Measurements from ENCODE around the gene BRIP1.

BRIP1 gene

DNA sequence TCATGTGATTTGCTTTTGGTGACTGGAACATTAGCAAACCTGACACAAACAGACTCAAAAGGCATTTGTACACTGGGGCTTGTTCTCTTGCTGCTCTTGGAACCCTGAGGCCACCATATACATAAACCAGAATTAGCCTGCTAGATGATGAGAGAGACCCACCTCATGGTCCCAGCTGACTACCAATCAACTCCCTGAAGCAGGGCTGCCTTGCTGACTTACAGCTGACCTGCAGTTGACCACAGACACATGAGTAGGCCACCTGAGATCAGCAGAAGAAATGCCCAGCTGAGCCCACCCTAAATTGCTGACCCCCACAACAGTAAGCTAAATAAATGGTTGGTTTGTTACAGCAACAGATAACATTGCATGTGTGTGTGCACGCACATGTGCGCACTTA lies 28.7 kb downstream of the BRIP1 start:
- no peak for ATAC-seq
- TF ChIP-seq BACH2 (CRISPR knock-in tag; IDR thresholded peaks at IDR 0.05; ENCODE audit: borderline replicate concordance) (no peak), ZNF565 (CRISPR knock-in tag; conservative IDR thresholded peaks at IDR 0.05; ENCODE audit: low read depth) (no peak), ZC3H10 (CRISPR knock-in tag; IDR thresholded peaks at IDR 0.05) (no peak), POU6F1 (CRISPR knock-in tag; IDR thresholded peaks at IDR 0.05; ENCODE audit: borderline replicate concordance, low read depth) (no peak), OSR1 (CRISPR knock-in tag; IDR thresholded peaks at IDR 0.05) (no peak), ISL1 (CRISPR knock-in tag; IDR thresholded peaks at IDR 0.05) (no peak), ZFP30 (CRISPR knock-in tag; IDR thresholded peaks at IDR 0.05) (no peak)

GRCh38 chr17:61833536-61834193 lies 29.7 kb downstream of the BRIP1 start:
- TF ChIP-seq ZNF70 (CRISPR knock-in tag; IDR thresholded peaks at IDR 0.05) (no peak), ZFP3 (CRISPR knock-in tag; IDR thresholded peaks at IDR 0.05) (no peak), ZC3H10 (CRISPR knock-in tag; IDR thresholded peaks at IDR 0.05) (no peak), PPARA (CRISPR knock-in tag; IDR thresholded peaks at IDR 0.05; ENCODE audit: borderline replicate concordance) (no peak), OSR1 (CRISPR knock-in tag; IDR thresholded peaks at IDR 0.05) (no peak), BACH2 (CRISPR knock-in tag; IDR thresholded peaks at IDR 0.05; ENCODE audit: borderline replicate concordance) (no peak), CREB5 (CRISPR knock-in tag; IDR thresholded peaks at IDR 0.05; ENCODE audit: low read depth) (no peak), CSDC2 (CRISPR knock-in tag; IDR thresholded peaks at IDR 0.05) (no peak), TCF4 (CRISPR knock-in tag; IDR thresholded peaks at IDR 0.05; ENCODE audit: borderline replicate concordance) (no peak), ESRRG (CRISPR knock-in tag; IDR thresholded peaks at IDR 0.05) (no peak), RARB (CRISPR knock-in tag; IDR thresholded peaks at IDR 0.05) (no peak), ISL1 (CRISPR knock-in tag; IDR thresholded peaks at IDR 0.05) (no peak)
- ATAC-seq, result peak; percentile 58; the same call in 2 of the 3 replicates

DNA sequence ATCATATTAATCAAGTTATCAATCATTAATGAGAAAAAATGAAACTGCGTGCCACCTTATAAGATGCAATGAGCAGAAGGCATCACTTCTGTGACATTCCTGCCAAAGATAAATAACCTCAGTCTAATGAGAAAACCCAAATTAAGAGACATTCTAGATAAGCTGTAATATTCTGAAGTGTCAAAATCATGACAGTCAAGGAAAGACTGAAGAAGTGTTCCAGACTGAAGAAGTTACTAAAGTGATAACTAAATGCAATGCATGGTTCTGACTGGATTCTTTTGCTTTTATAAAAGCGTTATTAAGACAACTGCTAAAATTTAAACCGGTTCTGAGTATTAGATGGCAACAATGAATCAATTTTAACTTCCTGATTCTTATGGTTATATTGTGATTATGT lies 30.9 kb downstream of the BRIP1 start:
- TF ChIP-seq ESRRG (CRISPR knock-in tag; IDR thresholded peaks at IDR 0.05) (no peak), CSDC2 (CRISPR knock-in tag; IDR thresholded peaks at IDR 0.05) (no peak), PPARA (CRISPR knock-in tag; IDR thresholded peaks at IDR 0.05; ENCODE audit: borderline replicate concordance) (no peak), TOX (CRISPR knock-in tag; IDR thresholded peaks at IDR 0.05; ENCODE audit: borderline replicate concordance) (no peak), OSR1 (CRISPR knock-in tag; IDR thresholded peaks at IDR 0.05) (no peak), SNAI2 (CRISPR knock-in tag; IDR thresholded peaks at IDR 0.05) (no peak), ZC3H10 (CRISPR knock-in tag; IDR thresholded peaks at IDR 0.05) (no peak), CREB5 (CRISPR knock-in tag; IDR thresholded peaks at IDR 0.05; ENCODE audit: low read depth) (no peak), ZFP3 (CRISPR knock-in tag; IDR thresholded peaks at IDR 0.05) (no peak), ZNF565 (CRISPR knock-in tag; conservative IDR thresholded peaks at IDR 0.05; ENCODE audit: low read depth) (no peak), ZFP30 (CRISPR knock-in tag; IDR thresholded peaks at IDR 0.05) (no peak), BACH2 (CRISPR knock-in tag; IDR thresholded peaks at IDR 0.05; ENCODE audit: borderline replicate concordance) (no peak), ARNTL (CRISPR knock-in tag; IDR thresholded peaks at IDR 0.05; ENCODE audit: borderline replicate concordance, low read depth) (no peak), RARB (CRISPR knock-in tag; IDR thresholded peaks at IDR 0.05) (no peak), TCF4 (CRISPR knock-in tag; IDR thresholded peaks at IDR 0.05; ENCODE audit: borderline replicate concordance) (no peak), GLIS3 (CRISPR knock-in tag; IDR thresholded peaks at IDR 0.05) (no peak), ZNF8 (CRISPR knock-in tag; IDR thresholded peaks at IDR 0.05) (no peak), POU6F1 (CRISPR knock-in tag; IDR thresholded peaks at IDR 0.05; ENCODE audit: borderline replicate concordance, low read depth) (no peak)
- TF ChIP-seq, protein P1, sequence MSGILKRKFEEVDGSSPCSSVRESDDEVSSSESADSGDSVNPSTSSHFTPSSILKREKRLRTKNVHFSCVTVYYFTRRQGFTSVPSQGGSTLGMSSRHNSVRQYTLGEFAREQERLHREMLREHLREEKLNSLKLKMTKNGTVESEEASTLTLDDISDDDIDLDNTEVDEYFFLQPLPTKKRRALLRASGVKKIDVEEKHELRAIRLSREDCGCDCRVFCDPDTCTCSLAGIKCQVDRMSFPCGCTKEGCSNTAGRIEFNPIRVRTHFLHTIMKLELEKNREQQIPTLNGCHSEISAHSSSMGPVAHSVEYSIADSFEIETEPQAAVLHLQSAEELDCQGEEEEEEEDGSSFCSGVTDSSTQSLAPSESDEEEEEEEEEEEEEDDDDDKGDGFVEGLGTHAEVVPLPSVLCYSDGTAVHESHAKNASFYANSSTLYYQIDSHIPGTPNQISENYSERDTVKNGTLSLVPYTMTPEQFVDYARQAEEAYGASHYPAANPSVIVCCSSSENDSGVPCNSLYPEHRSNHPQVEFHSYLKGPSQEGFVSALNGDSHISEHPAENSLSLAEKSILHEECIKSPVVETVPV (CRISPR knock-in tag; IDR thresholded peaks at IDR 0.05), result no peak
- TF ChIP-seq, protein P2, sequence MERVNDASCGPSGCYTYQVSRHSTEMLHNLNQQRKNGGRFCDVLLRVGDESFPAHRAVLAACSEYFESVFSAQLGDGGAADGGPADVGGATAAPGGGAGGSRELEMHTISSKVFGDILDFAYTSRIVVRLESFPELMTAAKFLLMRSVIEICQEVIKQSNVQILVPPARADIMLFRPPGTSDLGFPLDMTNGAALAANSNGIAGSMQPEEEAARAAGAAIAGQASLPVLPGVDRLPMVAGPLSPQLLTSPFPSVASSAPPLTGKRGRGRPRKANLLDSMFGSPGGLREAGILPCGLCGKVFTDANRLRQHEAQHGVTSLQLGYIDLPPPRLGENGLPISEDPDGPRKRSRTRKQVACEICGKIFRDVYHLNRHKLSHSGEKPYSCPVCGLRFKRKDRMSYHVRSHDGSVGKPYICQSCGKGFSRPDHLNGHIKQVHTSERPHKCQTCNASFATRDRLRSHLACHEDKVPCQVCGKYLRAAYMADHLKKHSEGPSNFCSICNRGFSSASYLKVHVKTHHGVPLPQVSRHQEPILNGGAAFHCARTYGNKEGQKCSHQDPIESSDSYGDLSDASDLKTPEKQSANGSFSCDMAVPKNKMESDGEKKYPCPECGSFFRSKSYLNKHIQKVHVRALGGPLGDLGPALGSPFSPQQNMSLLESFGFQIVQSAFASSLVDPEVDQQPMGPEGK (CRISPR knock-in tag; IDR thresholded peaks at IDR 0.05; ENCODE audit: borderline replicate concordance), result no peak
- no peak for ATAC-seq

Measured in SK-N-SH treated with all-trans-retinoic acid at 6 μM for 48 hours (cell line).